ENCODE data around the gene PHRF1.

- no peak for TF ChIP-seq CTCF (IDR thresholded peaks at IDR 0.05)
- TF ChIP-seq POLR2A (IDR thresholded peaks at IDR 0.05): no peak
These were observed 21.0 kb downstream of the PHRF1 start for GRCh38 chr11:597166-597725.
